GM21528 (cell line): ENCODE measurements around the gene CLIP2.
A peak's percentile ranks its signal among the peaks of the same experiment; 100 is the strongest.
"Not testable (repeated sequence)": the region's sequence is repeated elsewhere in the genome, so short reads cannot be mapped to it uniquely, and the experiment has no call there.

ENCODE experiments used
- ATAC-seq: cut with Tn5 transposase; IDR thresholded peaks from one replicate; pipeline ENCODE4 v1.9.1; 2021; ENCODE audit warnings: mild to moderate bottlenecking, moderate library complexity; ENCODE audit not compliant: unreplicated experiment, low FRiP score

The CLIP2 gene

GRCh38 chr7:74289018-74289658 lies at the start of gene CLIP2:
CLIP2 (plus strand) TSS chr7:74289407; CDS start chr7:74317547, 28,140 bp downstream.
- ATAC-seq: peak; percentile 50

DNA sequence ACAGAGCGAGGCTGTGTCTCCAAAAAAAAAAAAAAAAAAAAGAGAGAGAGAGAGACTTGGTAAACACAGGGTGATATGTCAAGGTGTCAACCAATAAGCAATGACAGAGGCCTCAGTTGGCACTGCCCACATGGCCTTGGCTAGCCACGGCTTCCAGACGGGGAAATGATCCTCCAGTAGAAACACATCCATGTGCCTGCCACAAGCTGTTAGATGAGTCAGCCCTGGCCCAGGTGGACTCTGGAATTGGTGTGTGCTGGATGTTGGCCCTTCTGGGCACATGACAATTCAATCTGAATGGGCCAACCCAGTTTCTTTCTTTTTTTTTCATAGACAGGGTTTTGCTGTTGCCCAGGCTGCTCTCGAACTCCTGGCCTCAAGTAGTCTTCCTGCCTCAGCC lies 48.7 kb upstream of the CLIP2 start:
- no peak for ATAC-seq

- no peak for ATAC-seq
Measured at GRCh38 chr7:74242122-74242443, 47.1 kb upstream of the CLIP2 start.

DNA sequence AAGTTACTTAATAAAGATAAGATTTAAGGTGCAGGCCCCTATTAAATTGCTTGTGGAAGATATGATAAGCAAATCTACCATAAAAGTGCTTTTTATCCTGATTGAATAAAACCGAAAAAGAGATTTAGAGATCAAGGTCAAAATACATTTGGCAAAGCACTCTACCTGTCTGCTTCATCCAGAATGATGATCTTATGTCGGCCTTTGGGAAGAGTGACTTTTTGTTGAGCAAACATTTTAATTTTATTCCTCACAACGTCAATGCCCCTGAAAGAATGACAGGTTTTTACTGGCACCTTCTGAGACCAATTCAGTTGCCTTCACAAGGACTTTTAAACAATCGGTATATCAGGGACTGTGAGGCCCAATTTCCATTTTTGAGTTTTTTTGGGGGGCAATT lies 42.7 kb upstream of the CLIP2 start:
- no peak for ATAC-seq

DNA sequence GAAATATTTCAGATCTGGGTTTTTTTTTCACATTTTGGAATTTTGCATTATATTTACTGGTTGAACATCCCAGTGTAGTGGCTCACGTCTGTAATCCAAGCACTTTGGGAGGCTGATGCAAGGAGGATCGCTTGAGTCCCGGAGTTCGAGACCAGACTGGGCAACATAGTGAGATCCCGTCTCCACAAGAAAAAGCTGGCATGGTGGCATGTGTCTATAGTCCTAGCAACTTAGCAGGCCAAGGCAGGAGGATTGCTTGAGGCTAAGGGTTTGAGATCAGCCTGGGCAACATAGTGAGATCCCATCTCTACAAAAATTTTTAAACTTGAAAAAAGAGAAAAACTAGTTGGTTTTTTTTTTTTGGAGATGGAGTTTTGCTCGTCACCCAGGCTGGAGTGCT lies 41.1 kb upstream of the CLIP2 start:
- ATAC-seq: no peak

- ATAC-seq: not testable (repeated sequence)
Measured at GRCh38 chr7:74249058-74249457, 40.1 kb upstream of the CLIP2 start.

DNA sequence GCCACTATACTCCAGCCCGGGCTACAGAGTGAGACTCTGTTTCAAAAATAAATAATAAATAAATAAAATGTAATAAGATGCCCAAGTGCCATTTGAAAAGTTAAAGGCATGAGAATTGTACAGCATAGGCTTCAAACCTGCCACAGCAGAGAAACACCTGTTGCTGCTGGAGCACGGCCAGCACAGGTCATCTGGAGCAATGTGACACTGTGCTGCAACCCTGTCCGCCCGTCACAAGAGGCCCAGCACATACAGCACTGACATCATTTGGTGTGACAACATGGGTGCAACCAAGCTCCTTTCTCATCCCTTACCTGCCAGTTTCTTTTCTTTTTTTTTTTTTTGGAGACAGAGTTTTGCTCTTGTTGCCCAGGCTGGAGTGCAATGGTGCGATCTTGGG lies 36.3 kb upstream of the CLIP2 start:
- no peak for ATAC-seq

- ATAC-seq: no peak
Measured at GRCh38 chr7:74253331-74253730, 35.9 kb upstream of the CLIP2 start.

GRCh38 chr7:74253835-74254128 lies 35.4 kb upstream of the CLIP2 start:
- peak; percentile 3 for ATAC-seq

DNA sequence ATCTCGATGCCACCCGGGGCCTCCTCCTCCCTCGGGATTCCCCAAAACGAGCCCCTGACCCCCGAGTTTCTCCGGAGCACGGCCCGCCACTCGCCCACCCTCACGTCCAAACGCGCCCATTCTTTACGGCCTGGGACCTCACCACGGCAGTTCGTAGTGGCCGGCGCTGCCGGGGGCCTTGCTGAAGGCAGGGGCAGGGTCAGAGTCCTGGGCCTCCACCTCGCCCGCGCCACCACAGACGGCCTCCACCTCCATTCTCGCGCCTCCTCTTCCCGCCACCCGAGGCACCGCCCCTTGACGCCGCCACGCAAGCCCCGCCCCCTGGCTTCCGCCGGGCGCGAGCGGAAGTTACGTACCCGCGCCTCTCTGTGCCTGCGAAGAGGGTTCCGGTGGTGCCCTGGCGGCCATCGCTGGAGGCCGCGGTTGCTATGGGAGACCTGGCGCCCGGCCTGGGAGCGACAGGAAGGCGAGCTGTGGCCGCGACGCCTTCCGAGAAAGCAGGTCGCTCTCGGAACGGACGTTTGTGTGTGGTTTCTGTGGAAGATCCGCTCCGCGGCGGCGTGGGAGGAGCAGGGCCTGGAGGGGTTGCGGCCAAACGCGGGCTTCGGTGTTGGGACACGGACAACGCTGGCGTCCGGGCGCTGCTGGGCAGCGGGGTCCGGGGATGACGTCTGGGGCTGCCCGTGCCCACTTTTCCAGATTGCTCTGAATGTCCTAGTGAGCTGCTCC lies 34.9 kb upstream of the CLIP2 start, which contains the start of gene RFC2:
Gene RFC2, minus strand, starts transcription at position 271 of the 729 bp plus-strand sequence. Its CDS starts 16 bp downstream, at position 255.
- peak; percentile 84 for ATAC-seq

DNA sequence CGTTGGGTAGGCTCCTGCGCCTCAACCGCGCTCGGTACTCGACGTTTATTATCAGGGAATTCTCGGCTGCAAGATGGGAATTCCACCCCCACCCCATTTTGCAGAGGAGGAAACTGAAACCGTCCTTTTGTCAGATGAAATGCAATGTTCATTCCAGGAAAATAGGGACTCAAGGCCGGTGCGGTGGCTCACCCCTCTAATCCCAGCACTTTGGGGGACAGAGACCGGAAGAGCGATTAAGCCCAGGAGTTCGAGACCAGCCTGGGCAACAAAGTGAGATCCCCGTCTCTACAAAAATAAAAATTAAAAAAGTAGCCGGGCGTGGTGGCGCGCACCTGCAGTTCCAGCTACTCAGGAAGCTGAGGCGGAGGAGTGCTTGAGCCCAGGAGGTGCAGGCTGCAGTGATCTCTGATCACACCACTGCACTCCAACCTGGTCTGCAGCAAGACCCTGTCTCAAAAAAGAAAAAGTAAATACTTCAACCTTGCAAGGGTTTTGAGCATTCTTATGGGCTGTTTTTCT lies 34.3 kb upstream of the CLIP2 start:
- no peak for ATAC-seq

GRCh38 chr7:74255461-74255860 lies 33.7 kb upstream of the CLIP2 start:
- not testable (repeated sequence) for ATAC-seq

DNA sequence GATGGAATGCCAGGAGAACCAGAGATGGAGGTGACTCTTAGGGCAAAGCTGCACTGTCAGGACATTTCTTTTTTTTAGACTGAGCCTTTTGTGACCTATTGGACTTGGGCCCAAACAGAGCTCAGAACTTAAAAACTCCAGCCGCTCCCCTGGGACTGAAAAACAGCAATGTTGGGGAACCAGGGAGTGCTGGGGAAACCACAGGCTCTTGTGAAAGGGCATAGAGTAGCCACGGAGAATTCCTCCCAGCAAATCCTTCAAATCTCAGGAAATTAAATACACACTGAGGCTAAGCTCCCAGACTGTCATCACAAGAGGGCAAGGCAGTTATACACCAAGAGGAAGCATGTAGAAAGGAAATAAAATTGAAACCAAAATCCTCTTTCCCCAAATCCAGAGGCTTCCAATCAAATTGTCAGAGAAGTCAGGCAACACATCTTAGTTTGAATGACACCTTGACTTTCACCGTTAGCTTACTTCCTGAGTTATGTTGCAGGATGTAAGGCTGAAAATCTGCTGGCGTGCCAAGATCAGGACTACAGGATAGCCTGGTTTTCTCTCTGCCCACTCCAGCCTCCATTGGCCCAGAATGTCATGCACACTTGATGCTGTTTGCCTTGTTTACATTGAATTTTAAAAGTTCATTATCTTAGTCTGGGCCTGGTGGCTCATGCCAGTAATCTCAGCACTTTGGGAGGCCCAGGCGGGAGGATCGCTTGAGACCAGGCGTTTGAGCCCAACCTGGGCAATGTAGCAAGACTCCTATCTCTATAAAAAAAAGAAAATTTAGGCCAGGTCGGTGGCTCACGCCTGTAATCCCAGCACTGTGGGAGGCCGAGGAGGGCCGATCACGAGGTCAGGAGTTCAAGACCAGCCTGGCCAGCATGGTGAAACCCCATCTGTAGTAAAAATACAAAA lies 32.5 kb upstream of the CLIP2 start:
- no peak for ATAC-seq

GRCh38 chr7:74258639-74259038 lies 30.6 kb upstream of the CLIP2 start:
- no peak for ATAC-seq

- no peak for ATAC-seq
Measured at GRCh38 chr7:74262639-74263398, 26.4 kb upstream of the CLIP2 start.

DNA sequence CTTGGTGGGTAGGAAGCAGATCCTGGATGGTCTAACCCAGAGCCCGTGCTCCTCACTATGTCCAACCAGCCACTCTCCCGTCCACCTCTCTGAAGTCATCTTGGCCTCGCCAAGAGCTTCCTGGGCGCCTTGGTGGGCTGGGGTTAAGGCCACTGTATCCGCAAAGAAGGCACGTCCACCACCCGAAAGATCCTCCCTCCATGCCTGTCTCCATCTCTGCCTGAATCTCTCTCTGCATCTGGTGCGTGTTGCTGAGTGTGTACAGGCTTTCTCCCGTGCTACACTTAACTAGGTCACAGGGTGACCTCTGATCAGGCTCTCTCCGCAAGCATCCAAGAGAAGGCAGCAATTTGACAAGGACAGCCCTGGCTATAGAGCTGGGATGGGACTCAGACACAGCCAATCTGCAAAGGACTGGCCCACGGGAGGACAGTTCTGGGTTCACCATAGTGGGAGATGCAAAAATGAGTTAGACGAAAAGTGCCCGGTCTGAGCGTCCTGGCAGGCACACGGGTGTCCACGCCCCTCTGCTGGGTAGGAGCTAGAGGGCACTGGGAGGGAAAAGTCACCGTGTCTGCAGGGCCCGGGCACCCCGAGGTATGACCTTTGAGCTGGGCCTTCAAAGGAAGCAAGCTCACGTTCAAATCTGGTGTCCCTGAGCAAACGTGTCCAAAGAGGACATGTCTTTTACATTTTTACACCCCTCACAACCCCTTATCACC lies 25.6 kb upstream of the CLIP2 start:
- no peak for ATAC-seq

GRCh38 chr7:74266191-74266963 lies 22.8 kb upstream of the CLIP2 start:
- no peak for ATAC-seq

DNA sequence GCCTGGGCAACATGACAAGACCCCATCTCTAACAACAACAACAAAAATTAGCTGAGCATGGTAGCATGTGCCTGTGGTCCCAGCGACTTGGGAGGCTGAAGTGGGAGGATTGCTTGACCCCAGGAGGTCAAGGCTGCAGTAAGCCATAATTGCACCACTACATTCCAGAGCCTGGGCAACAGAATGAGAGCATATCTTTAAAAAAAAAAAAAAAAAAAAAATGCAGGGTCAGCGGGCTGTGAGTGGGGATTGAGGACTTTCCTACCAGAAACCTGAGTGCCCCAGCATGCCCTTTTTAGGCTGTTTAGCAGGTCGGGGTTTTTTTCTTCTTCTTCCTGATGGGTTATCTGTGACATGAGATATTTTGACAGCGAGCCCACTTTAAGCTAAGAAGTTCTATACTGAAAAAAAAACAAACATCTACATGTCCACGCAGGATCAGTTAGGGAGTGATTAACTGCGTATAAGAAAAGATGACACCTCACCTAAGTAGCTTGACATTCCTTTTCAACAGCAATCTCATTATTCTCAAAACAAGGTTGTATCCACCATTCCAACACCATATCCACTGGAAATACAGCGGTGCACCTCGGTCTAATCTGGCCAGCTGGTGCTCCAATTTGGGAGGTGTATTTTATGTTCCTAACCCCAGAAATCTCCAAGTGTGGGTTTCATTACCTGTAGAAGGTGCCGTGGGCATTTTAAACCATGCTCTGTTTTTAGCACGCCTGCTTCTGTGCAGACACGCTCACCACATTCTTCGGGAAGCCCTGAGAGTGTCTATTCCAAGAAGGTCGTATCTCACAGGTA lies 21.2 kb upstream of the CLIP2 start:
- no peak for ATAC-seq
